Stimulated activated CD4-positive, alpha-beta T cell treated with anti-CD3 and anti-CD28 coated beads, Interleukin-4, amount 100 ng/mL, for 4 hours (primary cell): ENCODE measurements around the gene PLCG2.
"Not testable (repeated sequence)": the region's sequence is repeated elsewhere in the genome, so short reads cannot be mapped to it uniquely, and the experiment has no call there.

ENCODE experiments used
- DNase-seq, 2 experiments: peaks; one replicate each; pipeline ENCODE4 v3.0.0-alpha.2; 2020

Gene PLCG2

DNA sequence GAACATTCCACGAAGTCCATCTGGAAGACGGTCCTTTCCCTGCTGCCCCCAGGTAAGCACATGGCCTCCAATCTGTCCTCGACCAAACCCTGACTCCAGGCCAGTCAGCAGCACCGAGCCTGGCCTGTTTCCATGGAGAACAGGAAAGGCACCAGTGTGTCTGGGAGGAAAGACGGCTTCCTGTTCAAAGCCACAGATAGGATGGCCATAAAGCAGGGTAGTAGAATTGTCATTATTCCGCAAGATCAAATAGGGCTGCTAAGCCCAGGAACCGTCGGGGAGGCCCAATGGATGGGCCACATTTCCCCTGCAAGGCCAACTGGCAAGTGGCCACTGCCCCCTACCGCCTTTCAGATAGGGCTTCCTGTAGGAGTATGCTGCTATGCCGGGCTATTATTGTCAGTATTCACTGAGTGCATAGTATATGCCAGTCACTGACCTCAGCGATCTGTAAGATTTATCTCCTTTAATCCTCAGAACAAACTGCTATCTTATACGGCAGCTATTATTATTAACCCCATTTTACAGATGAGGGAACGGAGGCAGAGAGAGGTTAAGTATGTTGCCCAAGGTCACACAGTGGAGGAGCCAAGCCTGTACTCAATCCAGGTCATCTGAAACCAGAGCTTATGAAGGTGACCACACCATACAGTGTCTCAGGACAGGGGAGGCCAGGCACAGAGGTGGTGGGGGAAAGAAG lies 23.0 kb upstream of the PLCG2 start:
- DNase-seq, result no peak

DNA sequence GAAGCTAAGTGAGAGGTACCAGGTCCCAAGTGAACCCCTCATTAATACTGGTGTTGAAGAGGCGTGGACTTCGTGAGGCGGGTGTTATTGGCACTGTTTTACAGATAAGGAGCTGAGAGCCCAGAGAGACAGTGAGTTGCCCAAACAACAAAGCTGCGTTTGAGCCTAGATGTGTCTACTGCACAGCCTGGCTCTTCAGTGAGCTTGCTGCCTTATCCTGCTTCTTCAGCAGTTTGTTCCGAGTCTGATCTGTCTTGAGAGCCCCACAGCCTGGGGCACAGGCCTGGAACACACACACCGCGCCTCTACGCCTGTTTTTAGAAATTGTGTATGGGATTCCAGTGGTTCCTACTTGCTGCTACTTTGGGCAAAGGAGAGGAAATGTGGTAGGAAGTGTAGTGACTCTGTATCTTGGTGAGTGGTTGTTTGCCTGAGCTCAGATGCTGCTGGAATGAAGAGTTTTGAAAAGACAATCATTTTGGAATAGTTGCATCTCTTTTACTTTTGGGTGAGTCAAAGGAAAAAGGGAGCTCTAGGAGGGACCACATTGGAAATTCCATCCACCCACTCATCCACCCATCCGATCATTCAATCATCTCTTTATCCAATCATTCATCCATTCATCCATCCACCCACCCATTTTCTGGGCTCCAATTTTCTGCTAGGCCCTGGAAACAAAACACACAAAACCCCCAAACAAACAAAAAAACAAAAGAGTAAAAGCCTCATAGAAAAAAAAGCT lies 22.3 kb upstream of the PLCG2 start:
- DNase-seq, result no peak

GRCh38 chr16:81758376-81758775 lies 20.7 kb upstream of the PLCG2 start:
- no peak for DNase-seq

- not testable (repeated sequence) for DNase-seq
Measured at GRCh38 chr16:81762322-81762721, 16.8 kb upstream of the PLCG2 start.

GRCh38 chr16:81765111-81765919 lies 13.8 kb upstream of the PLCG2 start:
- no peak for DNase-seq

- no peak for DNase-seq
Measured at GRCh38 chr16:81765969-81766368, 13.1 kb upstream of the PLCG2 start.

GRCh38 chr16:81767987-81768592 lies 11.0 kb upstream of the PLCG2 start:
- DNase-seq, result no peak

DNA sequence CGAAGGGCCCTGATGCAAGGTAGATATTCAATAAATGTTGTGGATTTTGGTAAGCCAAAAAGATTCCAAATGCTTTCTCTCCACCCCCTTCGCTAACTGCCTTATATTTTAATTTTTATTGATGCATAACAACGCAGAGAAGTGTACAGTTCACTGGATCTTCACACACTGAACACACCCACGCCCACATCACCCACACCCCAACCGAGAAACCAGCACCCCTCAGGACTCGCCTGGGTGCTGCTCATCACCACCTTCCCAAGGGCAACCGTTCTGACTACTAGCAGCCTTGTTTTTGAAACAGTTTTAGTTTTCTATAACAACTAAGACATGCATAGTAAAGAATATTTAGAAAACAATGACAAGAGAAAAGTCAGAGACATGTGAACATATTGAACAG lies 9.1 kb upstream of the PLCG2 start:
- no peak for DNase-seq

DNA sequence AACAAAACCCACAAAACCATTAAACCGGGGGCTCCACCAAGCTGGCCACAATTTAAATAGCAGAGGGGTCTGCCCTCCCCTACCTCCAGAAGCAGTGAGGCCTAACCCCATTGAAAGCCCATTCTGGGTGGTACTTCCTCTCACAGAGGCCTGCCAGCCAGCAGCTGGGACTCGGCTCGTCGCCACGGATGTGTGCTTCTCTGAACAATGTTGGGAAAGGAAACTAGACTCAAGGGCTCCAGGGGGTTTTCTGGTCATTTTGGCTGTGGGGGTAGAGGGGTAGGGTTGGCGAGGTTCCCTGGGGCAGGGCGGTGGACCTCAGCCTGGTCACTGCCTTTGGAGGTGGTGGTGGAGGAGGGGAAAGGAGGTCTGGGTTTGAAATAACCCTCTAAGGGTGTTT lies 4.7 kb upstream of the PLCG2 start:
- DNase-seq, result no peak

- DNase-seq, result no peak
Measured at GRCh38 chr16:81775570-81775969, 3.5 kb upstream of the PLCG2 start.

DNA sequence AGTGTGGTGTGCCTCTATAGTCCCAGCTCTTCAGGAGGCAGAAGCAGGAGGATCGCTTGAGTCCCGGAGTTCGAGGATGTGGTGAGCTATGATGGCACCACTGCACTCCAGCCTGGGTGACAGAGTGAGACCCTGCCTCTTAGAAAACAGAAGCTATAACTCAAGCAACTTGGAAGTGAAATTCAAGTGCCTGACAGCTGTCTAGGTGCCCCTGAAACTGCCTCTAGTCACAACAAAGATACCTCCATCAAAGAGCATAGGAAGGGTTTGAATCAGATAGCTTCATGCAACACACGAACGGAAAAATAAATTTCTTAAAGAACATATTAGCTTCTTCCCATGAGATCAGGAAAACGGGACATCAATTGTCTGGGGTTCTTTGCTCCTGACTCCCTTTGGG lies 860 bp upstream of the PLCG2 start:
- no peak for DNase-seq

DNA sequence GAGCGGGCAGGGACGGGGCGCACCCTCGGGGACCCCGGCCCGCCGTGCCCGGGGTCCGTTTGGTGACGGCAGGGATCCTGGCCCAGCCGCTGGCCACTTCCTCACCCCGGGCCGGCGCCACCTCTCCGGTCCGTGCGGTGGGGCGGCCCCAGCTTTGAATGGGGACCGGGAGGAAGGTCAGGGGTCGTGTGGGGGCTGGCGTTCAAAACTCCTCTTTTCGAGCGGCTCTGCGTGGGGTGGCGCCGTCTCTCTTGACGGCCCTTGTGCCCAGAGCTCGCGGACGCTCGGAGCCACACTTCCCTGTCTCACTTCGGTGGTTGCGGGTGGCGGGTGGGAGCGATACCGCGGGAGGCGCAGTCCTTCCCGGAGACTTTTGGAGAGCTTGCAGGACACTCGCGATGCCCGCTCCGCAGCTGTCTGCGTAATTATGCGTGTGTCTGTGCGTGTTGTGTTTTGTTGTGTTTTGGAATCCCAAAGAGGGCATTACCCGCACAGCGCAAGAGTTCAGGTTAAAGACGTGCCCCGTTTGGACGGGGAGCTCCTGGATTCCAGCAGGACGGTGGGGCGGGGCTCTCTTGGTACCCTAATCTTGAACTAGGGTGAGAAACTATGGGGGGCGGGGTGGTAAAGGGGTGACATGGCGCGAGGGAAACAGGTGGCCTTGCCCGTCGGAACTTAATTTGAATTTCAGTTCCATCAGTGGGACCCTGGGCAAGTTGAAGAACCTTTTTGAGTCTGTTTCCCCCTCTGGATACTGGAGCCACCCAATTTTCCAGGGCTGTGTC lies 637 bp downstream of the PLCG2 start:
- DNase-seq, result no peak

DNA sequence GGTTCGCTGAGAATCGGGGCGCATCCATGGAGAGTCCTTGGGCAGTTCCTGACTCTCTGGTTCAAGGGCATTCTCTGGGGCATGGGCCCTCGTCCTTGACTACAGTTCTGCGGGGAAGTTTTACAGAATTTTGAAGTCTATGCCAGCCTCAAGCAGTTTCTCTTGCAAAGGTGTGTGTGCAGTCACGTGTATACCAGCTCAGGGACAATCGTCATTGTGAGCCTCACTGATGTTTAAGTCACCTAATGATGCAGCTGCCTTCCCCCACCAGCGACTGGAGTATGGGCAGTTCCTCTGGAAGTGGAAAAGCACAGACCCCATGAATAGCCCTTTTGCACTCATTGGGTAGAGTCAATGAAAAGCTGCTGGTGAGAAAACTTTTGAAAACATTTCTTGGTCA lies 1.3 kb downstream of the PLCG2 start:
- no peak for DNase-seq

DNA sequence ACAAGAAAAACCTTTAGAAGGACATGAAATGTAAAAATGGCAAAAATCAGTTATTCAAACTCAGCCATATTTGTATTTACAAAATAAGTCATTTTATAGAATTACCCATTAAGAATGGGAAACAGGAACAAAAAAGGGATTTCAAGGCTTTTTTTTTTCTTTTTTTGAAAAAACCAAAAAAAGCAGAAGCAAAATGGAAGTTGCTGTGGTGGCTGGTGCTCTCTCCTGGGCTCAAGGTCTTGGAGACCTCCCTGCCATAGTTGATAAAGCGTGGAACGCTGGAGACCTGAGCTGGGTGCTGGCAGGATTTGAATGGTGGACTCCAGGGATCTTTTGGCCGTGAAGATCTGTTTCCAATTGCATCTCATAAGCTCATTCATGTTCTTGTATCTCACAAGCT lies 3.1 kb downstream of the PLCG2 start:
- DNase-seq, result no peak

DNA sequence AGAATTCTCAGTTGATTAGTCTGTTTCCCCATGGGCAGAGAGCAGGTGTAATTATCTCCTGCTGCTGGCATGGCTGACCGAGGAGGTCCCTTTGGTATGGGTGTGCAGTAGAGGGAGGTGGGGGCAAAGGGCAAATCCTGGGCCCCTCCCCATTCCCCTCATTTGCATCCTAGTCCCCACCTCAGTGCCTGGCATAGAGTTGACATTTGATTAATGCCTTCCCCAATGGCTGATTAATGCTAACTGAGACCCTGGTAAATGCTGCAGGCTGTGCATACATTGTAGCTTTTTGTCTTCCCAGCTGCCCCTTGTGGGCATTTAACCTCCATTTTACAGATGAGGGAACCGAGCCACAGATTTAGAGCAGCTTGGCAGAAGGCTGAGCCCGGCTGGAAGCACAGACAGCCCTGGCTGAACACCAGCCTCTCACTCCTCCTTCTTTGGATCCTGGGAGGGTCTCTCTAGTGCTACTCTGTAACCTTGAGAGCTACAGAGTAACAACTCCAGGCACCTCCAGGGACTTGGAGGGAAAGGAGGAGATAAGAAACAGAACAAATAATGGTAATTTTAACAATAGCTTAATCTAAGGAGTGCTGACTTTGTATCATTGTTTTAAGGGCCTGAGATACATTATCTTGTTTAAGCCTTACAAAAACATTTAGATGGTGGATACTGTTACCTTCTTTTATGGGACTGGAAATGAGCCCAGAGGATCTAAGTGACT lies 5.1 kb downstream of the PLCG2 start:
- DNase-seq, result no peak

DNA sequence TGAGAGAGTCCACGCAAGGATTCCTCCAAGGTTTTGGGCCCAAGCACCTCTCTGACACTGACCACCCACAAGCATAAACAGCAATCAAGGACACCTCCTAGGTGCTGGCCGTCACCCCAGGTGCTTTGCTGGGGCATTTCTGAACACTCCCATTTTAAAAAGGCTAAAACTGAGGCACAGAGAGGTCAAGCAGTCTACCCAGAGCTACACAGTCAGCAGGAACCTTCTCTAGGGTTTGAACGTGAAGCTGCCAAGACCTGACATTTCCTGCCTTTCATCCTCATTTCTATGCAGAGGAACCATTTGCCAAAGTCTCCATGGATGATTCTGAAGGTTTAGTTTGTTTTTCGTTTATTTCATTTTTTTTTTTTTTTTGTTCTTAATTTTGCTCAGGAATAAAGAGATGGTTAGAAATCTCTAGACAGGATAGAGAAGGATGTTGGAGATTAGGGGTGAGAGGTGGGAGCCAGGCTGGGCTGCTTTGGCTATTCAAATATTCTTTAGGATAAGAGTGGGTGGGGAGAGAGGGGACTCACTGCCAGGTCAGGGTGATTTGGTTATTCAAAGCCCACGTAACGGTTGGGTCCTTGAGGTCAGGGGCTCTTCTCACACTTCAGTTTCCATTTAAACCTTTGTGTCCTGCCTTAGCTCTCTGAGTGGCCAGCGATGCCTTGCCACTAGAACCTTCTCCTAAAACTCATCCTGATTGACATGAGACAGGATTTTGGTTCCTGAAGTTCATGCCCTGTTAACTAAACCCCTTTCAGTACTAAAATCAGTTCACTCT lies 6.2 kb downstream of the PLCG2 start:
- DNase-seq, result no peak

- no peak for DNase-seq
Measured at GRCh38 chr16:81786321-81786720, 7.2 kb downstream of the PLCG2 start.

DNA sequence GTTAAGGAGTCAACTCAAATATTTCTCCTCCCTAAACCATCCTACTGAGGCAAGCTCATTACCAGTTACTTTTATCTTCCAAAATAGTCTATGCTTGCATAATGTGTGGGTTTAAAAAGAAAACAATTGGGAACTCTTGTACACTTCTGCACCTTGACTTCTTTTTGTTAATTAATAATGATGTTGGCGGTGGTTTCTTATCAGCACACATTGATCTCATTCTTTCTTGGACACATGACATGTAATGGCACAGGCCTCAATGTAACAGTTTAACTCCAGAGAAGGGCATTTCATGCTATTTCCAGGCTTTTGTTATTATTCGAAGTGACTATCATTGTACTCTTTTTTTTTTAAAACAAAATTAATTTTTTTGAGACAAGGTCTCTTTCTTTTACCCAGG lies 7.8 kb downstream of the PLCG2 start:
- DNase-seq, result no peak

DNA sequence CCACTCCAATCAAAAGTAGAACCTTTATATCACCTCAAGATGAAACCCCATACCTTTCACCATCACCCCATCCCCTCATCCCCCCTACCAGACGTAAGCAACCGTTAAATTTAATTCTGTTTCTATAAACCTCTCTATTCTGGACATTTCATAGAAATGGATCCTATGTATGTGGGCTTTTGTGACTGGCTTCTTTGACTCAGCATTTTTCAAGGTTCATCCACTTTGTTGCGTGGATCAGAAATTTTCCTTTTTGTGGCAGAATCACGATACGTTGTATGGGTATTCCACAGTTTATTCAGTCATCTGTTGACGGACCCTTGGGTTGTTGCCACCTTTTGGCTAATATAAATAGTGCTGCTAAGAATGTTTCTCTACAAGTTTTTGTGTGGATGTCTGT lies 8.6 kb downstream of the PLCG2 start:
- no peak for DNase-seq

DNA sequence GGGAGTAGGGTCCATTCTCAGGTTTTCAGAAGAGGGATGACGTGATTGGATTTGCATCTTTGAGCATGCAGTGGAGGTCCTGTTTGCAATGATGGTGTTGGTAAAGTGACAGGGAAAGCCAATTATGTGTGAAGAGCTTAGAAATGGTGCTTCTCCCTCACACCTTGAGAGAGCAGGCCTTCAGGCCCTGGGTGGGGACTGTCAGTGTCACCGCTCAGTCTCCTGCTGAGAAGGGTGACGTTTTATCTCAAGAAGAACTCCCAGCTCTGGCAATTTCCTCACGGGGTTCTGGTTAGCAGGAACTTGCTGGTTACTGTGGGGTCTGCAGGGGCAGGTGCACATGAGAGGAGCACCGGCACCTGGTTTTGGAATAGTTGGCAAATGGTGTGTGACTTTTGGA lies 11.2 kb downstream of the PLCG2 start:
- DNase-seq, result no peak

DNA sequence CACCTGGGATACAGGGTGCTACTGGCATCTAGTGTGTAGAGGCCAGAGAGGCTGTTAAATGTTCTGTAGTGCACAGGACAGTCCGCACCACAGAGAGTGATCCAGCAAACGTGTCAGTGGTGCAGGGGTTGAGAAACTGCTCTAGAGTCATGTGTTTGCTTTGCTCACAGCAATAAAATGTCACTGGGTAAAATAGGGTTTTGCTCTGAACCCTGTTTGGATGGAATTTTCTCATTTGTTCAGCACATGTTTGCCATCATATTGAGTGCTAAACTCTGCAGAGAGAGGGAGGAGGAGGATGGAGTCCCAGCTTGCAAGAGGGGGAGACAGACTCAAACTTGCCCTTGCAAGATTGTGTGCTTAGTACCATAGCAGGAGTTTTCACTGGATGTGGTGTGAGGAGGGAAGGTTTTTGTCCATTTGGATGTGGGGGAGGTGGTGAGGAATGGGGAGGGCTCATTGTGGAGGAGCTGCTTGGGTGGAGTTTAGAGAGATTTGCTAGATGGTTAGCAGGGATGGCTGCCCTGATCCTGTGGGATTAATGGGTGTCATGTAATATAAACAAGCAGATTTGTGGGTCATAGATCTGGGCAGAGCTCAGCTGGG lies 11.8 kb downstream of the PLCG2 start:
- no peak for DNase-seq
